ENCODE measurements around the gene ERC1. TPM values are rescaled to one million over a fixed set of nuclear protein-coding genes. Genes with fewer than 3 reads are reported as not detected.

The ERC1 gene
- total and polyA plus RNA-seq, 2 donors (not counting 3 experiments of a cell fraction or from before 2014, with no cell fraction given): 11.7 to 66.1 TPM

DNA sequence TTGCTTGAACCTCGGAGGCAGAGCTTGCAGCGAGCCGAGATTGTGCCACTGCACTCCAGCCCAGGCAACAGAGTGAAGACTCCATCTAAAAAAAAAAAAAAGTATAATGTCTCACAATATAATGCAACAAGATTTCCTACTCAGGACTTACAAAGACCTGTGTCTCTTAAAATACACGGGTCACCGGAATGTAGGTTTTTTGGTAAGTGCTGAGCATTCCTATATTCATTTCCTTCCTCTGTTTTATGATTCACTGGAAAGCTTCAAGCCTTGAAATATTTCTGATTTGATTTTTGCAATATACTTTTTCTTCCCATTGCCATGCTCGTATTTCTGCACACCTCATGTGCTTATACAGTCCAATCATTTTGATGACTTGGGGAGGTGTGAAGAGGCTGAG is 357.6 kb downstream of the ERC1 start:
- dilution Hi-C loops (cut with MboI; ENCODE audit: extremely low pct_ligation_motif_present, low sequenced_read_pairs) (no loop called here), intact Hi-C loops (cut with micrococcal nuclease) (no loop called here)
- FAIRE-seq: no peak
- no peaks in the 10 kb centered on the region for H3K79me2 ChIP-seq (ENCODE audit: control insufficient read depth, insufficient read depth, low read length)
- no peak for DNase-seq (ENCODE audit: low read depth, low spot score)
- H2AFZ ChIP-seq (ENCODE audit: low read depth, low read length): no peak overlapping the region
- no peaks in the 10 kb centered on the region for H3K36me3 ChIP-seq (ENCODE audit: control insufficient read depth in 2 of 2, extremely low read depth in 1 of 2, insufficient read depth in 2 of 2, low read length in 2 of 2)
- CTCF ChIA-PET: no interaction called here
- H3K4me2 ChIP-seq (ENCODE audit: insufficient read depth, low read length): no peak overlapping the region
- no peak overlapping the region for H3K4me3 ChIP-seq (replicated peaks in 1 of 3; ENCODE audit: insufficient read depth in 1 of 3, low read depth in 1 of 3, low read length in 3 of 3)
- BruUV-seq (replicated peaks): no TSS peak
- POLR2A ChIA-PET: no interaction called here
- TF ChIP-seq, protein P1, sequence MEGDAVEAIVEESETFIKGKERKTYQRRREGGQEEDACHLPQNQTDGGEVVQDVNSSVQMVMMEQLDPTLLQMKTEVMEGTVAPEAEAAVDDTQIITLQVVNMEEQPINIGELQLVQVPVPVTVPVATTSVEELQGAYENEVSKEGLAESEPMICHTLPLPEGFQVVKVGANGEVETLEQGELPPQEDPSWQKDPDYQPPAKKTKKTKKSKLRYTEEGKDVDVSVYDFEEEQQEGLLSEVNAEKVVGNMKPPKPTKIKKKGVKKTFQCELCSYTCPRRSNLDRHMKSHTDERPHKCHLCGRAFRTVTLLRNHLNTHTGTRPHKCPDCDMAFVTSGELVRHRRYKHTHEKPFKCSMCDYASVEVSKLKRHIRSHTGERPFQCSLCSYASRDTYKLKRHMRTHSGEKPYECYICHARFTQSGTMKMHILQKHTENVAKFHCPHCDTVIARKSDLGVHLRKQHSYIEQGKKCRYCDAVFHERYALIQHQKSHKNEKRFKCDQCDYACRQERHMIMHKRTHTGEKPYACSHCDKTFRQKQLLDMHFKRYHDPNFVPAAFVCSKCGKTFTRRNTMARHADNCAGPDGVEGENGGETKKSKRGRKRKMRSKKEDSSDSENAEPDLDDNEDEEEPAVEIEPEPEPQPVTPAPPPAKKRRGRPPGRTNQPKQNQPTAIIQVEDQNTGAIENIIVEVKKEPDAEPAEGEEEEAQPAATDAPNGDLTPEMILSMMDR (IDR thresholded peaks at IDR 0.05; ENCODE audit: extremely low read depth in 1 of 2, insufficient read depth in 1 of 2, low read depth in 1 of 2, low read length in 2 of 2): no peak
- TF ChIP-seq FOS (IDR thresholded peaks at IDR 0.05; ENCODE audit: borderline replicate concordance, insufficient read depth, low read length): peak; percentile 45
- no peaks in the 10 kb centered on the region for H3K27me3 ChIP-seq (ENCODE audit: control insufficient read depth in 2 of 2, insufficient read depth in 2 of 2, low read length in 2 of 2)
- no peaks in the 10 kb centered on the region for H3K9me3 ChIP-seq (replicated peaks; ENCODE audit: control insufficient read depth, insufficient read depth, low read length)
- no peaks in the 10 kb centered on the region for H4K20me1 ChIP-seq (replicated peaks; ENCODE audit: control insufficient read depth, extremely low read depth, insufficient read depth, low read length)
- no peaks in the 10 kb centered on the region for H3K9me1 ChIP-seq (replicated peaks; ENCODE audit: control insufficient read depth, extremely low read depth, insufficient read depth, low read length)
- no peak overlapping the region for H3K27ac ChIP-seq (ENCODE audit: insufficient read depth, low read depth, low read length)
- peaks cover 8% of the 10 kb centered on the region for H3K4me1 ChIP-seq (ENCODE audit: control insufficient read depth, extremely low read depth, insufficient read depth, low read length)
- no peak overlapping the region for H3K9ac ChIP-seq (replicated peaks; ENCODE audit: extremely low read depth, insufficient read depth, low read length)

GRCh38 chr12:1350055-1350933 is 359.3 kb downstream of the ERC1 start:
- no peaks in the 10 kb centered on the region for H3K9me3 ChIP-seq (replicated peaks; ENCODE audit: control insufficient read depth, insufficient read depth, low read length)
- intact Hi-C loops (cut with micrococcal nuclease): no loop called here
- H3K79me2 ChIP-seq (ENCODE audit: control insufficient read depth, insufficient read depth, low read length): no peaks in the 10 kb centered on the region
- H3K36me3 ChIP-seq (ENCODE audit: control insufficient read depth in 2 of 2, extremely low read depth in 1 of 2, insufficient read depth in 2 of 2, low read length in 2 of 2): no peaks in the 10 kb centered on the region
- no peak overlapping the region for H2AFZ ChIP-seq (ENCODE audit: low read depth, low read length)
- FAIRE-seq (no peak), DNase-seq (ENCODE audit: low read depth, low spot score) (no peak)
- H3K27me3 ChIP-seq (ENCODE audit: control insufficient read depth in 2 of 2, insufficient read depth in 2 of 2, low read length in 2 of 2): no peaks in the 10 kb centered on the region
- H3K9me1 ChIP-seq (replicated peaks; ENCODE audit: control insufficient read depth, extremely low read depth, insufficient read depth, low read length): no peaks in the 10 kb centered on the region
- no peak overlapping the region for H3K9ac ChIP-seq (replicated peaks; ENCODE audit: extremely low read depth, insufficient read depth, low read length)
- no peak overlapping the region for H3K4me2 ChIP-seq (ENCODE audit: insufficient read depth, low read length)
- TF ChIP-seq MYC (IDR thresholded peaks at IDR 0.05; ENCODE audit: low read depth, low read length) (no peak), POLR2AphosphoS5 (IDR thresholded peaks at IDR 0.05; ENCODE audit: insufficient read depth, low read depth, low read length) (no peak), GATA2 (IDR thresholded peaks at IDR 0.05; ENCODE audit: insufficient read depth, insufficient read length, low read depth, low read length) (no peak), MAX (IDR thresholded peaks at IDR 0.05; ENCODE audit: insufficient read depth, insufficient read length) (no peak), JUN (IDR thresholded peaks at IDR 0.05; ENCODE audit: borderline replicate concordance, insufficient read depth, insufficient read length, low read depth) (no peak), EZH2 (IDR thresholded peaks at IDR 0.05; ENCODE audit: borderline replicate concordance, low read depth, low read length, severe bottlenecking) (no peak), POLR2A (IDR thresholded peaks at IDR 0.05; ENCODE audit: low read depth, low read length) (no peak)
- no peak overlapping the region for H3K27ac ChIP-seq (ENCODE audit: insufficient read depth, low read depth, low read length)
- no peak overlapping the region for H3K4me3 ChIP-seq (replicated peaks in 1 of 3; ENCODE audit: insufficient read depth in 1 of 3, low read depth in 1 of 3, low read length in 3 of 3)
- dilution Hi-C loops (cut with MboI; ENCODE audit: extremely low pct_ligation_motif_present, low sequenced_read_pairs): no loop called here
- CTCF ChIA-PET: interaction anchor here (0.6 kb wide), 1 partner anchor 17 kb away, joined by 5 read pairs; no protein-coding TSS in a partner anchor
- H4K20me1 ChIP-seq (replicated peaks; ENCODE audit: control insufficient read depth, extremely low read depth, insufficient read depth, low read length): no peaks in the 10 kb centered on the region
- no TSS peak for BruUV-seq (replicated peaks)
- POLR2A ChIA-PET: no interaction called here
- H3K4me1 ChIP-seq (ENCODE audit: control insufficient read depth, extremely low read depth, insufficient read depth, low read length): peaks cover 8% of the 10 kb centered on the region
